ENCODE data around the gene ACTC1.

Gene ACTC1

GRCh38 chr15:34753236-34753894, 42.0 kb downstream of the ACTC1 start:
- no peak overlapping the region for H3K4me3 ChIP-seq (ENCODE audit: low read depth, low read length)

DNA sequence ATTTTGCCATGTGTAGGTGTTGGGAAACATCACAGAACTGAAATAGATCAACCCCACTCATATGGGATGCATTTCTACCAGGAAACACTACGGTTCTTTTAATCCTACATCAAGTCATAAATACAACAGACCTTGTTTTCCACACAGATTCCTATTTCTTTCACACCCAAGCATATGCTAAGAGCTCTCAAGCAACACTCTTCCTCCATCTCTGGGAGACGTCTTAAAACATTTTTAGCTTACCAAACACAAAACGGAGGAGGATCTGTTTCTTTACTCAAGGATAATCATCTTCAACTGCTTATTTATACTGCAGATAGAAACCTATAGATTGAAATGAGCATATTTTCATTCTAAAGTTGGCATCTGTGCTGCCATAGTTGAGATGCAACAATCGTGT, 45.7 kb downstream of the ACTC1 start:
- H3K4me3 ChIP-seq (ENCODE audit: low read depth, low read length): no peak overlapping the region
- TF ChIP-seq, protein P1, sequence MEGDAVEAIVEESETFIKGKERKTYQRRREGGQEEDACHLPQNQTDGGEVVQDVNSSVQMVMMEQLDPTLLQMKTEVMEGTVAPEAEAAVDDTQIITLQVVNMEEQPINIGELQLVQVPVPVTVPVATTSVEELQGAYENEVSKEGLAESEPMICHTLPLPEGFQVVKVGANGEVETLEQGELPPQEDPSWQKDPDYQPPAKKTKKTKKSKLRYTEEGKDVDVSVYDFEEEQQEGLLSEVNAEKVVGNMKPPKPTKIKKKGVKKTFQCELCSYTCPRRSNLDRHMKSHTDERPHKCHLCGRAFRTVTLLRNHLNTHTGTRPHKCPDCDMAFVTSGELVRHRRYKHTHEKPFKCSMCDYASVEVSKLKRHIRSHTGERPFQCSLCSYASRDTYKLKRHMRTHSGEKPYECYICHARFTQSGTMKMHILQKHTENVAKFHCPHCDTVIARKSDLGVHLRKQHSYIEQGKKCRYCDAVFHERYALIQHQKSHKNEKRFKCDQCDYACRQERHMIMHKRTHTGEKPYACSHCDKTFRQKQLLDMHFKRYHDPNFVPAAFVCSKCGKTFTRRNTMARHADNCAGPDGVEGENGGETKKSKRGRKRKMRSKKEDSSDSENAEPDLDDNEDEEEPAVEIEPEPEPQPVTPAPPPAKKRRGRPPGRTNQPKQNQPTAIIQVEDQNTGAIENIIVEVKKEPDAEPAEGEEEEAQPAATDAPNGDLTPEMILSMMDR (IDR thresholded peaks at IDR 0.05; ENCODE audit: borderline replicate concordance, insufficient read depth, low read depth, low read length): no peak

More at GRCh38 chr15:34753236-34753894, 42.0 kb downstream of the ACTC1 start:
- TF ChIP-seq, protein P1 (IDR thresholded peaks at IDR 0.05; ENCODE audit: borderline replicate concordance, insufficient read depth, low read depth, low read length): no peak
